ENCODE data around the gene CCDC88A.
"Not testable (repeated sequence)": the region's sequence is repeated elsewhere in the genome, so short reads cannot be mapped to it uniquely, and the experiment has no call there.

The CCDC88A gene

DNA sequence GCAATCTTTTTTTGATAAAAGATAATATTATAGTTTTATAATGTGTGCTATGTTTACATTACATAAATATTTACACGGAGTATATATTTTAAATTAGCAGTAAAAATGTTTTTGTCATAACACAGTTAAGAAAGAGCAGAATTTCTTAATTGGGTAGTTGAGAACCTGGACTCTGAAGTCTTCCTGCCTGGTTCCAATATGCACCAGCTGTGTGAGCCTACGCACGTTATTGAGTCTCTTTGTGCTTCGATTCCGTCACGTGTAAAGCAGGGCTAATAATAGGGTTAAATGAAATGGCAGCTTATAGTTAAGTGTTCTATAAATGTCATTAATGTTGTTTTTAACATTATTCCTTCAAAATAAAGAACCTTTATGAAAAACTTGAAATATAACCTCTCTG is 1.2 kb upstream of the CCDC88A start:
- no peak for DNase-seq

DNA sequence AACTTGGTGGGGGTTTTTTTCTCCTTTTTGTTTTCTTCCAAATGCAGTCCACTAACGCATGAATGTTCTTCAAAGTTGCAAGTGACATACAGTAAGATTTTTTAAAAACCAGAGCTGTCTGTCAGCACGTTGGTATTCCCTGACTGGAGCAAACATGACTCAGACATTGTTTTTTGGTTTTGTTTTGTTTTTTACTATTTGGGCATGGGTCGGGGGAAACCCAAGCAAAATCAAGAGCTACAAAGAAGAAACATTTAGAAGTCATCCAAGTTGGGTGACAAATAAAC is 726 bp upstream of the CCDC88A start:
- DNase-seq, result no peak

DNA sequence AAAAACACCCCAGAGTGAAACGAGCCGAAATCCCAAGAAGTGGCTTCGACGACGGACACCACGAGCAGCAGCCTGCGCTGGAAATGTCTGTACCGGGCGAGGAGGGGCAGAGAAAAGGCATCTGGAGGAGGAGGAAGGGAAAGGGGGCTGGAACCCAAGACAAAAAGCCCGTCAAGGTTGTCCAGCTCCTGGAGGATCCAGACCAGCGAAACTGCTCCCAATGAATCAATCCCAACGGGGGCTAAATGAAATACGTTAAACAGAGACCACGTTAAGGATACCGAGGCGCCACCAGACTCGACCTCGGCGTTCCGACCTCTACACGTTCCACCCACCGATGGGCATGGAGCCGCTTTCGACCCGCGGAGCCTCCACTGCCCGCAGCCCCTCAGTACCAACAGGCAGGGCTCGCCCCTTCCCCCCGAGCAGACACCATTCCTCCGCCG is 400 bp downstream of the CCDC88A start:
- peak; percentile 27 for DNase-seq

DNA sequence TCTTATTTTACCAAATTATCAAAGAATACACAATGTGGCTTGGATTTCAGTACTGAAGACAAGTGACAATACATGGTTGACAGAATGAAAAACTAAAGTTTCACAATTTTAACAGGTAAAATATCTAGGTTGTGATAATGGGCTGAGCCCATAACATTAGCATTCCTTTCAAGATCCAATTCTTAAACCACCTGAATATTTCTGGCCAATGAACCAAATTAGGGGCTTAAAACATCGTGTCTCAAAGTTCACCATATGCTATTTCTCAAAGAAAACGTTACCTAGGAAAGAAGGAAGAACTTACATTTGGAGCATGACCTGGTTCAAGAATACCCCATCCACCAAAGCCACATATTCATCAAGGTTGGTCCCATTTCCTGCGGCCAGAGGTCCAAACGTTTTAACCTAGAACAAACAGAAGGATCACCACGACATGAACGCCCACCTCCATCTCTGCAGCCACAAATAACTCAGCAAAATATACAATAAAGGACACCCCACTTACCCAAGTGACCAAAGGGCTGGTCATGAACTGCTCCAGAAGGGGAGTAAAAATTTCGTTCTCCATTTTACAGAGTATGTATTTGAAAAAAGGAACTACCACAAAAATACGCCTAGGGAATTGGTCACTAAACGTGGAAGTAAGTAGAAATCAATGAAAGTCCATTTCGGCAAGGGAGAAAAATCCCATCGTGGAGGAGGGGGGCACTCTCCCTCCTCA is 984 bp downstream of the CCDC88A start:
- no peak for DNase-seq

DNA sequence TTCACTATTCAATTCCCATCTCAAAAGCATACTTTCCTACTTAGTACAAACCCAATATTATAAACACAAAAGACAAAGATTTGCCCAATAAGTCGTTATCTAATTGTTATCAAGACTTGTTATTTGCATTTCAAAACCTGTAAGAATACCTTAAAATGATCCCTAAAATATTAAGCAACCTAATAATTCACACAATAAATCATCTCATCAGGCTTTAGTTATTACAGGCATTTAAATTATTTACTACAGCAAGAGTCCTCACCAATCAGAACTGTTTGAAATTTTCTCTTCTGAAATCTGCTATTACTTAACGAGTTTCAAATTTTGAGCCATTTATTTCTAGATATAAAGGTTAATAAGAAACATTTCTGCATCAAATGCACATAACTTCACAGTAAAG is 1.6 kb downstream of the CCDC88A start:
- no peak for DNase-seq

DNA sequence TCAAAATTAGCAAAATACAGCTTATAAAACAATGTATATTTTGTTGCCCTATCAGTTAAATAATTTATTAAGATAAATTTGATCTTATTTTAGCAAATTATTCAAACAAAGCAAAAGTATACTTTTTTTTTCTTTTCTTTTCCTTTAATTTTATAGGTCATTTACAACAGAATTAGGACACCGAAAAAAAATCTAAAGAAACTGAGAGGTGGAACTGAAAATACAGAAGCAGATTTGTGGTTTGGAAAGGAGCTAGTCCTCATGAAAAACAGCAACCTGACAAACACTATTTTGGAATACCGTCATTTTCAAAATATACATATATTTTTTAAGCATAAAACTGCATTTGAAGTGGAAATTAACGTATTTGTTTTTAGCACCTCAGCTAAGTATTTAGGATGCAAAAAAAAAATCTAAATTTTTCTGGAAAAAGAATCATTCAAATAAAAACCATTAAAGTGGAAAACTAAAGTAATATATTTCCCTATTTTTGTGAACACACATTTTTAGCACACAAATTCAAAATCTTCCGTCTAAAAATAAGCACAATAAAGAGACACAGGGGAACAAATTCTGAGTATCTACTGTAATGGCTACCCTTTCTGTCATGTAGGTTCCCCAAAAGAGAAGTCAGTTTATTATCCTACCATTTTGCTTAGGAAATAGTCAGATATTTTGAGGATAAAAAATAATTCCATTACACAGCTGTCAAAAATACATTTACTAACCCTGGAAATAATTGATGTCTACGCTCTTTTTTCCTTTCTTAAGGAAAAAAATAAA is 2.7 kb downstream of the CCDC88A start:
- no peak for DNase-seq

DNA sequence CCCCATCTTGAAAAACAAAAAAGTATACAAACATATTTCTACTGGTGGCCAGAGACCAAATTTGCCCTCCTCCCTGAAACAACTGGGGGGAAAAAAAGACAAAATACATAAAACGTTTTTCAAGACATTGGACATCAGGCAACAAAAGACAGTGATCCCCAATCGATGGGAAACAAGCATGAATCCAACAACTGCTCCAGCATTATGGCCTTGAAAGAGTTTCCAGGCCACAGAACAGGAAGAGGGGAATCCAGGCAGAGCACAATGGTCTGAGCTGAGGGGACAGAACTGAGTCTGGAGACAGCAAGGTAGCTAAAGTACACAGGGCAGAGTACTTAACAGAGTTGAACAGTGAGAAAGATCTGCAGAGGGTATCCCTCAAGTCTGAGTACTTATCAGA is 4.4 kb downstream of the CCDC88A start:
- DNase-seq, result no peak

DNA sequence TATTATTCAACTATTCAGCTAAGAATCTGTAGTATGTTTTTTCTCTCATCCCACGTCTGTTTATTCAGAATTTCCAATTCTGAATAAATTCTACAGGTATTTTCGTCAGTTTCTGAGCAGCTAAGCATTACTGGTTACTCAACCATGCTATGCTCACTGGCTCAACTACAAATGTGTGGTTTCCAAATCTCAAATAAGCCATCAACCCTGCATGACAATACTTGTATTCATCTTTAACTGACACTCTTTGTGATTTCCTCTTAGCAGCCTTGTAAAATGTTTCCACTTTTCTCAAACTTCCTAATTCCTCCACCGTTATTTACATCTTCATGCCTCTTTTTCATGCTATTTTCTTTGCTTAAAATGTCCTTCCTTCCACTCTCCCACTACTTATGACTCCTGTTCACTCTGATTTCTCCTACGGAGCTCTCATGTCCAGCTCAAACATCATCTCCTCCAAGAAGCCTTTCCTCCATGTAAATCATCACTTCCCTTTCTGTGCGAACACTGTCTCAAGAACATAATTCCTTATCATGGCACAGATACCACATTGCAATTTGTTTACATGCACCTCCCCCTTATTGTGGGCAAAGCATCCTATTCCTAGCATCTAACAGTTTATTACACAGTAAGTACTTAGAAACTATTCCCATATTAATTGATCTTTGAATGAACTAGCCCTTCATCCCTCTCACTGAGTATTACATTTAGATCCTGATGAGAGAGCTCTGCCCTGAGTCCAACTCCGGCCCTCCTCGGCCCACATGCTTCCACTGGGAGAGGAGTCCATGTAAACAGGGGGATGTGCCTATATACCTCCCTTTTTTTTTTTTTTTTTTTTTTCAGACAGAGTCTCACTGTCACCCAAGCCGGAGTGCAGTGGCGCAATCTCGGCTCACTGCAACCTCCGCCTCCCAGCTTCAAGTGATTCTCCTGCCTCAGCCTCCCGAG is 10.5 kb downstream of the CCDC88A start:
- no peak for DNase-seq

DNA sequence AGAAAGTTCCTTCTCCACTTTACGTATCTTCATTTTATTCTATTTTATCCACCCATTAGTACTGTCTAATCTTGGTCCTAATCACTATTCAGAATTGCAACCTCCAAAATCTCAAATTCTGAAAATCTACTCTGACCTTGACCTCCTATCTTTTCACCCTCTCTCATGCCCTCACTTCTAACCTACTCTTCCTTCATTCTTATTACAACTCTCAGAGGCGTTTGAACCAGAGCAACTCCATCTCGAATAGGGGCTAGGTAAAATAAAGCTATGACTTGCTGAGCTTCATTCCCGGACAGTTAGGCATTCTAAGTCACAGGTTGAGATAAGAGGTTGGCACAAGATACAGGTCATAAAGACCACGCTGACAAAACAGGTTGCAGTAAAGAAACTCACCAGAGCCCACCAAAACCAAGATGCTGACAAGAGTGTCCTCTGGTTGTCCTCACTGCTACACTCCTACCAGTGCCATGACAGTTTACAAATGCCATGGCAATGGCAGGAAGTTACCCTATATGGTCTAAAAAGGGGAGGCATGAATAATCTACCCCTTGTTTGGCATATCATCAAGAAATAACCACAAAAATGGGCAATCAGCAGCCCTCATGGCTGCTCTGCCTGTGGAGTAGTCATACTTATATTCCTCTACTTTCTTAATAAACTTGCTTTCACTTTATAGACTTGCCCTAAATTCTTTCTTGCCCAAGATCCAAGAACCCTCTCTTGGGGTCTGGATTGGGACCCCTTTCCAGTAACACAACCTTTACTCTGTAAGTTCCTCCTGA is 11.4 kb downstream of the CCDC88A start:
- no peak for DNase-seq

DNA sequence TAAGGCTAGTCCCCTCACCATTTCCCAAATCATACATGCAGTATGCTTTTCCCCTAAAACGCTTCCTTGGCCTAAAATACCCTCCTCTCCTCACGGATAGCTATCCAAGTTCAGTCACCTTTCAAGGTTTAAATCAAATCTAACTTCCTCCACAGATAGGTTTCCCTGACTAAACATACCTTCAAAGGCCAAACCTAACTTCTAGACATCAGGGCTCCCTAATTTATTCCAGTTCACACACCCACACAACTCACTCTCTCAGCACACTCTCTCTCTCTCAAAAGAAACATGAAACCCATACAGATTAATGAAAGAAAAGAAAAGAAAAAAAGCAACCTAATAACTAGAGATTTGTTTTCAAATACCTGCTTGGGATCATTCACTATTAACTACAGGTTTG is 14.5 kb downstream of the CCDC88A start:
- no peak for DNase-seq

DNA sequence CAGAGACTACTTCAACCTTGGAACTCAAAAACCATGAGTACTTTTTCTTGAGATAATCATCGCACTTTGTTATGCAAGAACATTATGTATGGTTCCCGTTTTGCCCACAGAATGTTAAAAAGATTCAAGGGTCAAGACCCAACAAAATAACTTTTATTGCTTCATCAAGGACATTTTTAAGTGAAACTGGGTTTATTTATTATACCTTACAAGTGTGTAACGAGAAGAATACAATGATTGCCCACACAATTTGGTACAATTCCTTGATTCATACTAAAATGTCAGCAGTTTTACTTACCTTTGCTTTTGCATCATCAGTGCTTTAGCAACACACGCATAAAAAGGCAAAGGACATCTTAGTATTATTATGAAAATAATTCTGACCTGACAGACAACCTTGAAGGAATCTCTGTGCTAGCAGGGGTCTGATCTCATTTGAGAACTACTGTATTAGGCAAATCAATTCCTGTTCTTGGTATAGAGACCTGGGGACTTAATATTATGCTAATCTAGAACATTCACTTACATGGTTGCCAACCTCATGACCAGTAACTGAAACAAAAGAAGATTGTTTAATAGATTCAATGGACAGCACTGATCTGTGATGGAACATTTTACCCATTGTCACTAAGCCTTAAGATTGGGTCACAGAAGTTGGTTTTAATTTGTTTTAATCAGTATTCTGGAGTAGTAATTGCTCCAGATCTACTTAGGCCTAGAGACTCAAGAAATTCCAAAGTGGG is 16.2 kb downstream of the CCDC88A start:
- DNase-seq, result no peak

DNA sequence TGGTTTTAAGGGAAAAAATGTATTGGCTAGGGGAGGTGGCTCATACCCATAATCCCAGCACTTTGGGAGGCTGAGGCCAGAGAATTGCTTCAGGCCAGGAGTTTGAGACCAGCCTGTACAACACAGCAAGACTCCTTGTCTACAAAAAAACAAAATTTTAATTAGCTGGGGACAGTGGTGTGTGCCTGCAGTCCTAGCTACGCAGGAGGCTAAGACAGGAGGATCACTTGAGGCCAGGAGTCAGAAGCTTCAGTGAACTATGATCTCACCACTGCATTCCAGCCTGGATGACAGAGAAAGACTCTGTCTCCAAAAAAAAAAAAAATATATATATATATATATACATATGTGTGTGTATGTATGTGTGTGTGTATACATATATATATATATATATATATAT is 18.5 kb downstream of the CCDC88A start:
- no peak for DNase-seq

DNA sequence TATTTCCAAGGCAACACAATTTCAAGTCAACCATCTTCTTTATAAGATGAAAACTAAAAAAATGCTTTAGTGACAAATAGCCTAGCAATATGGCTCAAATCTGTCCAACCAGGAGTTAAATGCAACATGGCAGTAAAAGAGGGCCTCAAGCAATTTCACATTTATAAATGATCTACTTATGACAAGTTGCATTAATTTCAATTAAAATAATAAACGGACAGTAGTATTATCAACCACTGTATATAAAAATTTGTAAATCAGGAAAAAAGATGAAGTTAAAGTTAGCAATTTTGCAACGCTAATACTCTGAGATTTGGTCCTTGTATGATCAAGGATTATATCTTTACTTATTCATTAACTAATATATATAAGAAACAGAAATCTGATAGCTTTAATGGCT is 19.3 kb downstream of the CCDC88A start:
- no peak for DNase-seq

DNA sequence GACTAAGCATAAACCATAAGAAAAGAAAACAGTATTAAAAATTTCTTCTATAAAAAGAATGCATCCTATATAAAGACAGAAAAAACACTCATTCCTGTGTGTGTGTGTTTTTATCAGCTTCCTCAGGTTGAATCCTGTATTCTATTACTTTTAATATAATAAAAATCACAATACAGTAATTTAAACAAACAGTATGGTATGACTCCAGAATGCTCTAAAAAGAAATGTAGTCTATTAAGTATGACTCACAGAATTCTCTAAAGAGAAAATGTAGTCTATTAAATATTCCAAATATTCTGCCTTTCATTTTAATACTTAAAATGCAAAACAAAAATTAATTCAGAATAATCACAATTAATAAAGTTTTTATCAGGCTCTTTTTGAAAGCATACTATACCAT is 19.8 kb downstream of the CCDC88A start:
- no peak for DNase-seq

DNA sequence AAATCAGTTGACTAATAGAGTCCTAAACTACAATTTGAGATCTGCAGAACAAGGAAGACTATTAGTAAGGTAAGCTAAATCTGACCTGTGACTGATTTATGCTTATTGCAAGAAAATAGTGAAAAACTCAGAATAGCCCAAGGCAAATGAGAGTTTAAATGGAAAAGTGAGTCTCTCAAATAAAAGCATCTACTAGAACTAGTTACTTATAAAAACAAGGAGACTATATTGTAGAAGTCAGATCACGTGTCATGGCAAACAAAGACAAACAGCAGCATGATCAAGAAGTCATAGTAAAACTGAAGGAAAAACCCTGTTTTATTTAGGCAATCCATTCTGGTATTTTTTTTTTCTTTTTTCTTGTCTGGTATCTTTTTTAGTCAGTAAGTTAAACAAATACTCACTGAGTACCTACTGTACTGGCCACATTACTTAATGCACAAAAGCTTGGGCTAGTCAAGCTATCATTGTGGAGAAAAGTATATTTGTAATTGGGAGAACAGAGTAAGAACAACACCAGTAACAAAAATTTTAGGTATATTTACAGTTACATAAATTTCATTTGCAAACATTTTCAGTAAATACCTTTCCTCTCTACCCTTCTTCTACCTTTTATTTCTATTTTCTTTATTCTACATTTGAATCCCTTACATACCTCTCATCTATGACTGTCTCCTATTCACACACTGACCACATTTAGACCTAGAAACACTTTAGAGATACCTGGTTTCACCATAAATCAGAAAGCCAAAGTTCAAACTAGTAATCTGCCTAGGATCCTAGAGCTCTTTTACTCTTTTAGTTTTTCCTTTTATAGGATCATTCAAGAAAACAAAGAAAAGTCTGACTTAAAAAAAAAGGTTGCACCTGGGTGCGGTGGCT is 23.7 kb downstream of the CCDC88A start:
- no peak for DNase-seq

DNA sequence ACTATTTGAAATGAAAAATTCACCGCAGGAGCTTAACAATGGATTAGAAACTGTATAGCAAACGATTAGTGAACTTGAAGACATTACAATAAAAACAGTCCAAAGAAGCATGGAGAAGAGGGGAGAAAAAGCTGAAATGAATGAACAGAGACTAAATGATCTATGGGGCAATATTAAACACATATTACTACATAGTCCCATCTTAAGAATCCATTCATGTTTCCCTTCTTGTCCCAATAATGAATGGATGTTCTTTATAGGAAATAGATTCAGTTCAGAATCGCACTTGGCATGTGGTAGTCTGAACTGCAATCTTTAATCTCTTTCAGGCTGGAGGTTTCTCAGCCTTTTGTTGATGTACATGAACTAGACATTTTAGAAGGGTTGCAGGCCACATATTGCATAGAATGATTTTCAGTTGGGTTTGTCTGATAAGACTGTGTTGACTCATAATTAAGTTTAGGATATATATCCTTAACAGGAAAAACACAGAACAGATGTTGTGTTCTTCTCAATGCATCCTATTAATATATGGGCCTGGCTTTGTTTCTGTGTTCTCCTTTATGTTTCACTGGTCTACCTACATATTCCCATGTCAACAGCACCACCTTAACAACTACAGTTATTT is 27.9 kb downstream of the CCDC88A start:
- DNase-seq, result no peak

DNA sequence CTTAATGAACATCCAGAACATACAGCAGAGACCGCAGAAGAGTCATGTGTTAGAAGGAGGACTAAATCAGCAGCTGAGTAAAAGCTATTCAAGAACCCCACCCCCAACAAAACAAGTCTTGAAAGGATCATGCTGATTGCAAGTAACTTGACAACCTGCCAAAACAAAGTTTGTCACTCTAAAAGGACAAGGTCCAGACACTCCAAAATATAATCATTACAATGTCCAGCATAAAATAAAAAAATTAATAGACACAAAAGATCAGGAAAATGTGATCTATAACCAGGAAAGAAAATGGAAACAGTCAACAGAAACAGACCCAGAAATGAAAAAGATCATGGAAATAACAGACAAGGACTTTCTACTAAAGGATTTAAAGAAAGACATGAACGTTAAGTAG is 28.5 kb downstream of the CCDC88A start:
- DNase-seq, result no peak

DNA sequence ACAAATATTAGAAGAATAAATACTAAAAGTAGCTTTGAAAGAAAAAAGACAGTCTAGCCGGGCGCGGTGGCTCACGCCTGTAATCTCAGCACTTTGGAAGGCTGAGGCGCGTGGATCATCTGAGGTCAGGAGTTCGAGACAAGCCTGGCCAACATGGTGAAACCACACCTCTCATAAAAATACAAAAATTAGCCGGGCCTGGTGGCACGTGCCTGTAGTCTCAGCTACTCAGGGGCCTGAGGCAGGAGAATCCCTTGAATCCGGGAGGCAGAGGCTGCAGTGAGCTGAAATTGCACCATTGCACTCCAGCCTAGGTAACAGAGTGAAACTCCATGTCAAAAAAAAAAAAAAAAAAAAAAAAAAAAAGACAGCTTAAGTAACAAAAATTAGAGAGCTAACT is 34.1 kb downstream of the CCDC88A start:
- DNase-seq, result not testable (repeated sequence)

DNA sequence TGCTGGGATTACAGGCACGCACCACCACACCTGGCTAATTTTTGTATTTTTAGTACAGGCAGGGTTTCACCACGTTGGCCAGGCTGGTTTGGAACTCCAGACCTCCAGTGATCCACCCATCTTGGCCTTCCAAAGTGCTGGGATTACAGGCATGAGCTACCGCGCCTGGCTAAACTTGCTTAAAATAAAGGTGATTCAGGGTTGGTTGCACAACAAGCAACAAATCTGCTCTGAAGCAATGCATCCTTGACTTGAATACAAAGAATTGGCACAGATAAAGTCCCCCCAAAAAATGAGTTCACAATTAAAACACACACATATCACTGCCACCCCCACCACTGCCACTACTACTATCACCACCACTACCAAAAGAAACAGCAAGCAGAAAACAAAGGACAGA is 34.9 kb downstream of the CCDC88A start:
- DNase-seq, result no peak

DNA sequence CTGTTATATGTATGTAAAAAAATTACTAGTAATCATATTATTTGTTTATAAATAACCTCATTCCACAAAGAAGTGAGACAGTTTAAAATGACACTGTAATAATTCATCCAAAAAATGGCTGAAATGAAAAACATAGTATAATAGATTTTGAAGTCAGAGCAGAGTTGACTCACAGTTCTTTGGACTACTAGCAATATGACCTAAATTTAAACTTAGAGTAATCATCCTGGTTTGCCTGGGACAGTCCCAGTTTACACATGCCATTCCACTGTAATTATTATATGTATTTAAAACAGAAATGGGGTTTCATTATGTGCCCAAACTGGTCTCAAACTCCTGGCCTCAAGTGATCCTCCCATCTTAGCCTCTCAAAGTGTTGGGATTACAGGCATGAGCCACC is 48.3 kb downstream of the CCDC88A start:
- DNase-seq, result no peak

DNA sequence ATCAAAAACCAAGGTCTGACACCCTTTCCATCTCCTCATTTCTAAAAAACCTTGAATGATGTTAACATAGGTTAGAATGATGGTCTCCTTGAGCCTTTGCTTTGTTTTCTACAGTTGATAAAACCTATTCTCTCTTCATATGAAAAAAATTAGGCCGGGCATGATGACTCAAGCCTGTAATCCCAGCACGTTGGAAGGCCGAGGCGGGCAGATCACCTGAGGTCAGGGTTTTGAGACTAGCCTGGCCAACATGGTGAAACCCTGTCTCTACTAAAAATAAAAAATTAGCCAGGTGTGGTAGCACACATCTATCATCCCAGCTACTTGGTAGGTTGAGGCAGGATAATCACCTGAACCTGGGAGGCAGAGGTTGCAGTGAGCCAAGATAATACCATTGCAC is 49.4 kb downstream of the CCDC88A start:
- DNase-seq, result no peak
